H1 (cell line): Measurements from ENCODE around the gene NAT8L. TPM values are rescaled to one million over a fixed set of nuclear protein-coding genes. Genes with fewer than 3 reads are reported as not detected.

Experiments used
- CREB1 ChIP-seq: IDR thresholded peaks from 2 replicates; pipeline ENCODE4 v1.6.1; 2012; ENCODE audit warnings: inconsistent platforms
- EP300 ChIP-seq, 2 experiments: IDR thresholded peaks; 1 replicate in 1 of 2; 2 replicates in 1 of 2; pipeline ENCODE4 v1.6.1; 2011 to 2012; ENCODE audit warnings: low read depth in 2 of 2, low read length in 2 of 2, mild to moderate bottlenecking in 2 of 2, borderline replicate concordance in 1 of 2, inconsistent platforms in 1 of 2, moderate library complexity in 1 of 2
- POLR2AphosphoS5 ChIP-seq: IDR thresholded peaks from 2 replicates; pipeline ENCODE4 v1.6.1; 2011; ENCODE audit warnings: low read depth, low read length
- POU5F1 ChIP-seq: IDR thresholded peaks from 2 replicates; pipeline ENCODE4 v1.6.1; 2011; ENCODE audit warnings: low read depth, mild to moderate bottlenecking, low read length, moderate library complexity
- SP1 ChIP-seq: IDR thresholded peaks from 2 replicates; pipeline ENCODE4 v1.6.1; 2011; ENCODE audit warnings: low read depth, low read length
- TCF12 ChIP-seq: IDR thresholded peaks from 2 replicates; pipeline ENCODE4 v1.6.1; 2011; ENCODE audit warnings: low read depth, mild to moderate bottlenecking, low read length
- polyA plus RNA-seq, 7 experiments: library from polyadenylated mRNA; depleted of rRNA in 3 of 7; stranded (reverse) in 5 of 7; unstranded in 2 of 7; fragments of >200 nt in 5 of 7; fragments of 200-250 nt in 2 of 7; gene quantifications; 1 replicate in 5 of 7; 2 replicates in 1 of 7; 4 replicates in 1 of 7; pipeline versions ENCODE4 v1.2.1 to v1.2.3, GENCODE V29; 2011 to 2013; ENCODE audit warnings: missing spikeins in 2 of 7, mixed read lengths in 2 of 7
- total RNA-seq: library from RNA; stranded (reverse); fragmentation: NEBNext Ultra II Directional; extraction: Animal tissue kit (Norgen Biotek cat#: 25700); gene quantifications from 2 replicates; pipeline ENCODE4 v1.2.1, GENCODE V29; 2021
- TF ChIP-seq, protein P1 (sequence below): fragments of 300-600 bp; sonication (generic); IDR thresholded peaks from 2 replicates; pipeline ENCODE4 v1.7.1; 2012; ENCODE audit warnings: low read length, moderate library complexity, mild to moderate bottlenecking, inconsistent platforms; ENCODE audit not compliant: insufficient replicate concordance
- TF ChIP-seq, protein P2 (sequence below): IDR thresholded peaks from 2 replicates; pipeline ENCODE4 v1.6.1; 2011; ENCODE audit warnings: low read length, improper control_type of control experiment

The NAT8L gene
- total and polyA plus RNA-seq, 2 of the 8 experiments (the other 6 are each of a cell fraction or from before 2014, with no cell fraction given), result 10.8 TPM

DNA sequence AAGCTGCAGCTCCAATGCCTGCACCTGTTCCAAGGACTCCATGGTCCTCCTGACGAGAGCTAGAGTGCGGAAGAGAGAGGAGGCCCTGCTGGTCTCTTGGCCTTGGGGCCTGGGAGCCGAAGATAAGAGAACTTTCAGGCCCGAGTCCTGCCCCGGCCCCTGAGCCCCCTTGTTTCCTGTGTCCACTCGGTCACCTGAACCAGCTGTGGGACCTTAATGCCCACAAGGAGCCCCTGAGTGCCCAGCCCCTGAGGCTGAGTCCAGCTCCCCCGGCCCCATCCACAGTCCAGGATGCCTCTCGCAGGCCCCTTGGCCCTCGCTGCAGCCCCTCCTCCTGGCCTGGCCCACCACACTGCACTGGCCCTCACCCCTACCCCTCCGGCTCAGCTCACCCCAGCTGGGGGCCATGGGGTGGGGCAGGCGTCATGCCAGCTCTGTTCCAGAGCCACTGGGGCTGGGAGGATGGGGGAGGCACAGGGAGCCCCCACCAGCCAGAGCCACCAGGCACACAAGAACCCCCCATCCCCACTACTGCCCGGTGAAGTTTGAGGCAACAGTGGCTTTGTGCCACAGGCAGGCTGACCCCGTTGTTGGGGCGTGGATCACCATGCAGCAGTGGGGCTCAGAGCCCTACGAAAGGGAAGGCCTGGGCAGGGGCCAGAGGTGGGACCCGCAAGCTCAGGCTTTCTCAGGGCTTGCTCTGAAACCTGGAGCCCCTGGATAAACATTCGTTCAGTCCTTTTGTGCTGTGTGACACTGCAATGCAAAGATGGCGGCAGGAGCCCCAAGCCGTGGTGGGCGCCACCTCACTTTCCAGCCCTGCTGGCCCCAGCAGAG, 14.1 kb downstream of the NAT8L start (continued):
- TF ChIP-seq TCF12 (no peak), CREB1 (no peak), EP300 (IDR thresholded peaks at IDR 0.05; ENCODE audit: borderline replicate concordance in 1 of 2, low read depth in 2 of 2, low read length in 2 of 2) (no peak), POLR2AphosphoS5 (no peak), SP1 (no peak), POU5F1 (no peak)
- TF ChIP-seq, protein P1, sequence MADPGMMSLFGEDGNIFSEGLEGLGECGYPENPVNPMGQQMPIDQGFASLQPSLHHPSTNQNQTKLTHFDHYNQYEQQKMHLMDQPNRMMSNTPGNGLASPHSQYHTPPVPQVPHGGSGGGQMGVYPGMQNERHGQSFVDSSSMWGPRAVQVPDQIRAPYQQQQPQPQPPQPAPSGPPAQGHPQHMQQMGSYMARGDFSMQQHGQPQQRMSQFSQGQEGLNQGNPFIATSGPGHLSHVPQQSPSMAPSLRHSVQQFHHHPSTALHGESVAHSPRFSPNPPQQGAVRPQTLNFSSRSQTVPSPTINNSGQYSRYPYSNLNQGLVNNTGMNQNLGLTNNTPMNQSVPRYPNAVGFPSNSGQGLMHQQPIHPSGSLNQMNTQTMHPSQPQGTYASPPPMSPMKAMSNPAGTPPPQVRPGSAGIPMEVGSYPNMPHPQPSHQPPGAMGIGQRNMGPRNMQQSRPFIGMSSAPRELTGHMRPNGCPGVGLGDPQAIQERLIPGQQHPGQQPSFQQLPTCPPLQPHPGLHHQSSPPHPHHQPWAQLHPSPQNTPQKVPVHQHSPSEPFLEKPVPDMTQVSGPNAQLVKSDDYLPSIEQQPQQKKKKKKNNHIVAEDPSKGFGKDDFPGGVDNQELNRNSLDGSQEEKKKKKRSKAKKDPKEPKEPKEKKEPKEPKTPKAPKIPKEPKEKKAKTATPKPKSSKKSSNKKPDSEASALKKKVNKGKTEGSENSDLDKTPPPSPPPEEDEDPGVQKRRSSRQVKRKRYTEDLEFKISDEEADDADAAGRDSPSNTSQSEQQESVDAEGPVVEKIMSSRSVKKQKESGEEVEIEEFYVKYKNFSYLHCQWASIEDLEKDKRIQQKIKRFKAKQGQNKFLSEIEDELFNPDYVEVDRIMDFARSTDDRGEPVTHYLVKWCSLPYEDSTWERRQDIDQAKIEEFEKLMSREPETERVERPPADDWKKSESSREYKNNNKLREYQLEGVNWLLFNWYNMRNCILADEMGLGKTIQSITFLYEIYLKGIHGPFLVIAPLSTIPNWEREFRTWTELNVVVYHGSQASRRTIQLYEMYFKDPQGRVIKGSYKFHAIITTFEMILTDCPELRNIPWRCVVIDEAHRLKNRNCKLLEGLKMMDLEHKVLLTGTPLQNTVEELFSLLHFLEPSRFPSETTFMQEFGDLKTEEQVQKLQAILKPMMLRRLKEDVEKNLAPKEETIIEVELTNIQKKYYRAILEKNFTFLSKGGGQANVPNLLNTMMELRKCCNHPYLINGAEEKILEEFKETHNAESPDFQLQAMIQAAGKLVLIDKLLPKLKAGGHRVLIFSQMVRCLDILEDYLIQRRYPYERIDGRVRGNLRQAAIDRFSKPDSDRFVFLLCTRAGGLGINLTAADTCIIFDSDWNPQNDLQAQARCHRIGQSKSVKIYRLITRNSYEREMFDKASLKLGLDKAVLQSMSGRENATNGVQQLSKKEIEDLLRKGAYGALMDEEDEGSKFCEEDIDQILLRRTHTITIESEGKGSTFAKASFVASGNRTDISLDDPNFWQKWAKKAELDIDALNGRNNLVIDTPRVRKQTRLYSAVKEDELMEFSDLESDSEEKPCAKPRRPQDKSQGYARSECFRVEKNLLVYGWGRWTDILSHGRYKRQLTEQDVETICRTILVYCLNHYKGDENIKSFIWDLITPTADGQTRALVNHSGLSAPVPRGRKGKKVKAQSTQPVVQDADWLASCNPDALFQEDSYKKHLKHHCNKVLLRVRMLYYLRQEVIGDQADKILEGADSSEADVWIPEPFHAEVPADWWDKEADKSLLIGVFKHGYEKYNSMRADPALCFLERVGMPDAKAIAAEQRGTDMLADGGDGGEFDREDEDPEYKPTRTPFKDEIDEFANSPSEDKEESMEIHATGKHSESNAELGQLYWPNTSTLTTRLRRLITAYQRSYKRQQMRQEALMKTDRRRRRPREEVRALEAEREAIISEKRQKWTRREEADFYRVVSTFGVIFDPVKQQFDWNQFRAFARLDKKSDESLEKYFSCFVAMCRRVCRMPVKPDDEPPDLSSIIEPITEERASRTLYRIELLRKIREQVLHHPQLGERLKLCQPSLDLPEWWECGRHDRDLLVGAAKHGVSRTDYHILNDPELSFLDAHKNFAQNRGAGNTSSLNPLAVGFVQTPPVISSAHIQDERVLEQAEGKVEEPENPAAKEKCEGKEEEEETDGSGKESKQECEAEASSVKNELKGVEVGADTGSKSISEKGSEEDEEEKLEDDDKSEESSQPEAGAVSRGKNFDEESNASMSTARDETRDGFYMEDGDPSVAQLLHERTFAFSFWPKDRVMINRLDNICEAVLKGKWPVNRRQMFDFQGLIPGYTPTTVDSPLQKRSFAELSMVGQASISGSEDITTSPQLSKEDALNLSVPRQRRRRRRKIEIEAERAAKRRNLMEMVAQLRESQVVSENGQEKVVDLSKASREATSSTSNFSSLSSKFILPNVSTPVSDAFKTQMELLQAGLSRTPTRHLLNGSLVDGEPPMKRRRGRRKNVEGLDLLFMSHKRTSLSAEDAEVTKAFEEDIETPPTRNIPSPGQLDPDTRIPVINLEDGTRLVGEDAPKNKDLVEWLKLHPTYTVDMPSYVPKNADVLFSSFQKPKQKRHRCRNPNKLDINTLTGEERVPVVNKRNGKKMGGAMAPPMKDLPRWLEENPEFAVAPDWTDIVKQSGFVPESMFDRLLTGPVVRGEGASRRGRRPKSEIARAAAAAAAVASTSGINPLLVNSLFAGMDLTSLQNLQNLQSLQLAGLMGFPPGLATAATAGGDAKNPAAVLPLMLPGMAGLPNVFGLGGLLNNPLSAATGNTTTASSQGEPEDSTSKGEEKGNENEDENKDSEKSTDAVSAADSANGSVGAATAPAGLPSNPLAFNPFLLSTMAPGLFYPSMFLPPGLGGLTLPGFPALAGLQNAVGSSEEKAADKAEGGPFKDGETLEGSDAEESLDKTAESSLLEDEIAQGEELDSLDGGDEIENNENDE, result no peak
- TF ChIP-seq, protein P2, sequence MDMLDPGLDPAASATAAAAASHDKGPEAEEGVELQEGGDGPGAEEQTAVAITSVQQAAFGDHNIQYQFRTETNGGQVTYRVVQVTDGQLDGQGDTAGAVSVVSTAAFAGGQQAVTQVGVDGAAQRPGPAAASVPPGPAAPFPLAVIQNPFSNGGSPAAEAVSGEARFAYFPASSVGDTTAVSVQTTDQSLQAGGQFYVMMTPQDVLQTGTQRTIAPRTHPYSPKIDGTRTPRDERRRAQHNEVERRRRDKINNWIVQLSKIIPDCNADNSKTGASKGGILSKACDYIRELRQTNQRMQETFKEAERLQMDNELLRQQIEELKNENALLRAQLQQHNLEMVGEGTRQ, result no peak
- TF ChIP-seq, all 59 proteins: peak for 0
